Keratinocyte (primary cell): ENCODE measurements around the gene NKAPD1. TPM values are rescaled to one million over a fixed set of nuclear protein-coding genes. Genes with fewer than 3 reads are reported as not detected.

ENCODE experiments used
- DNase-seq: peaks from one replicate; pipeline ENCODE4 v3.0.0-alpha.2; 2011; ENCODE audit warnings: low read depth, missing footprints, low spot score
- FAIRE-seq: peaks from 2 replicates; lab custom pipeline; 2011; peaks lifted over from hg19 to GRCh38; lab: Jason Lieb, UNC
- H2AFZ ChIP-seq: 2 replicates; pipeline ENCODE4 v1.6.0; 2012; ENCODE audit warnings: low read length, control low read depth, inconsistent platforms; ENCODE audit not compliant: control insufficient read depth
- H3K27ac ChIP-seq: 2 replicates; pipeline ENCODE4 v1.5.1; 2011; ENCODE audit warnings: low read length; ENCODE audit not compliant: control insufficient read depth, insufficient read depth
- H3K27me3 ChIP-seq: 3 replicates; pipeline ENCODE4 v1.6.0; 2011; ENCODE audit warnings: low read length; ENCODE audit not compliant: control insufficient read depth, insufficient read depth; ENCODE audit errors: extremely low read depth
- H3K36me3 ChIP-seq, 2 experiments: 2 replicates in 1 of 2; 3 replicates in 1 of 2; pipeline ENCODE4 v1.5.1; 2011; ENCODE audit warnings: low read length in 2 of 2, mild to moderate bottlenecking in 1 of 2; ENCODE audit not compliant: control insufficient read depth in 2 of 2, insufficient read depth in 2 of 2; ENCODE audit errors: extremely low read depth in 1 of 2
- H3K4me1 ChIP-seq: 3 replicates; pipeline ENCODE4 v1.5.1; 2011; ENCODE audit warnings: low read length; ENCODE audit not compliant: control insufficient read depth, insufficient read depth; ENCODE audit errors: extremely low read depth
- H3K4me2 ChIP-seq: 3 replicates; pipeline ENCODE4 v1.6.0; 2011; ENCODE audit warnings: low read depth, low read length; ENCODE audit not compliant: control insufficient read depth, insufficient read depth; ENCODE audit errors: extremely low read depth
- H3K4me3 ChIP-seq, 3 experiments: fragments of 200-600 bp in 1 of 3; sonication (generic) in 1 of 3; 2 replicates in 2 of 3; 3 replicates in 1 of 3; pipeline ENCODE4 v1.5.1; 2011 to 2016; ENCODE audit warnings: low read length in 3 of 3, mild to moderate bottlenecking in 3 of 3, control low read depth in 2 of 3, inconsistent platforms in 1 of 3, low read depth in 1 of 3, mixed read lengths in 1 of 3, mixed run types in 1 of 3, moderate library complexity in 1 of 3; ENCODE audit not compliant: control insufficient read depth in 2 of 3, insufficient read depth in 2 of 3; ENCODE audit errors: extremely low read depth in 1 of 3
- H3K79me2 ChIP-seq: 2 replicates; pipeline ENCODE4 v1.6.0; 2012; ENCODE audit warnings: low read length; ENCODE audit not compliant: control insufficient read depth, insufficient read depth
- H3K9ac ChIP-seq: 3 replicates; pipeline ENCODE4 v1.6.0; 2011; ENCODE audit warnings: low read length; ENCODE audit not compliant: control insufficient read depth, insufficient read depth; ENCODE audit errors: extremely low read depth
- H3K9me1 ChIP-seq: 3 replicates; pipeline ENCODE4 v1.6.0; 2011; ENCODE audit warnings: low read length; ENCODE audit not compliant: control insufficient read depth, insufficient read depth; ENCODE audit errors: extremely low read depth
- H3K9me3 ChIP-seq: 2 replicates; pipeline ENCODE4 v1.5.1; 2012; ENCODE audit warnings: low read depth, low read length; ENCODE audit not compliant: control insufficient read depth
- H4K20me1 ChIP-seq: 3 replicates; pipeline ENCODE4 v1.6.0; 2011; ENCODE audit warnings: low read length; ENCODE audit not compliant: control insufficient read depth, insufficient read depth; ENCODE audit errors: extremely low read depth
- EZH2 ChIP-seq: IDR thresholded peaks from one replicate; pipeline ENCODE4 v1.6.1; 2012; ENCODE audit warnings: inconsistent platforms, mild to moderate bottlenecking, low read length, moderate library complexity
- dilution Hi-C: fragments of 300-500 bp; cut with MboI; formaldehyde crosslinking; loops from one replicate; pipeline ENCODE4 v1.7.0; 2020; ENCODE audit warnings: low sequenced_read_pairs; ENCODE audit not compliant: extremely low pct_ligation_motif_present
- polyA plus RNA-seq, 5 experiments: library from polyadenylated mRNA; depleted of rRNA in 3 of 5; stranded (reverse) in 3 of 5; stranded (forward) in 1 of 5; unstranded in 1 of 5; fragments of >200 nt; gene quantifications; 1 replicate in 1 of 5; 2 replicates in 3 of 5; 3 replicates in 1 of 5; pipeline versions ENCODE4 v1.2.1 to v1.2.3, GENCODE V29; 2011 to 2012; ENCODE audit warnings: missing spikeins in 2 of 5, low read depth in 1 of 5, low replicate concordance in 1 of 5
- TF ChIP-seq, protein P1 (sequence below), 3 experiments: IDR thresholded peaks in 1 of 3; conservative IDR thresholded peaks in 1 of 3; optimal IDR thresholded peaks in 1 of 3; 2 replicates in 2 of 3; 3 replicates in 1 of 3; pipeline versions ENCODE3 to v1.5.1; 2011; ENCODE audit warnings: low read length in 3 of 3, mild to moderate bottlenecking in 3 of 3, moderate library complexity in 2 of 3, control low read depth in 1 of 3, inconsistent platforms in 1 of 3; ENCODE audit not compliant: insufficient read depth in 2 of 3; ENCODE audit errors: extremely low read depth in 1 of 3

The NKAPD1 gene
- polyA plus RNA-seq, 1 donor (not counting 4 experiments of a cell fraction or from before 2014, with no cell fraction given): 18.9 TPM

DNA sequence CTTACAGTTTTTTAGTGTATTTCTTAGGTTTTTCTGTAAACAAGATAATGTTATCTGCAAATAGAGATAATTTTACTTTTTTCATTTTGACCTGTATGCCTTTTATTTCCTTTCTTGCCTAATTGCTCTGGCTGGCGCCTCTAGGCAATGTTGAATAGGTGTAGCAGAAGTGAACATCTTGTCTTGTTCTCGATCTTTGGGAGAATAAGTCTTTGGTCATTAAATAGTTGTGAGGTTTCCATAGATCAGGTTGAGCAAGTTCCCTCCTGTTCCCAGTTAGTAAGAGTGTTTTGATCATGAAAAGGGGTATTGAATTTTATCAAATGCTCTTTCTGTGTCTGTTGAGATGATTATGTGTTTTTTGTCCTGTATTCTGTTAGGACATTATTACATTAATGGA lies 24.3 kb upstream of the NKAPD1 start:
- Histone ChIP-seq H3K79me2 (no peaks in the 10 kb centered on the region), H3K27ac (no peak overlapping the region), H4K20me1 (no peaks in the 10 kb centered on the region), H2AFZ (no peak overlapping the region), H3K4me1 (peaks cover 13% of the 10 kb centered on the region), H3K9me3 (no peaks in the 10 kb centered on the region), H3K27me3 (no peaks in the 10 kb centered on the region), H3K4me2 (no peak overlapping the region), H3K9me1 (no peaks in the 10 kb centered on the region), H3K36me3 (peaks cover 13 to 19% of the 10 kb centered on the region in 2 experiments), H3K9ac (no peak overlapping the region), H3K4me3 (no peak overlapping the region)
- dilution Hi-C loops: no loop called here
- no peak for TF ChIP-seq EZH2
- TF ChIP-seq, protein P1, sequence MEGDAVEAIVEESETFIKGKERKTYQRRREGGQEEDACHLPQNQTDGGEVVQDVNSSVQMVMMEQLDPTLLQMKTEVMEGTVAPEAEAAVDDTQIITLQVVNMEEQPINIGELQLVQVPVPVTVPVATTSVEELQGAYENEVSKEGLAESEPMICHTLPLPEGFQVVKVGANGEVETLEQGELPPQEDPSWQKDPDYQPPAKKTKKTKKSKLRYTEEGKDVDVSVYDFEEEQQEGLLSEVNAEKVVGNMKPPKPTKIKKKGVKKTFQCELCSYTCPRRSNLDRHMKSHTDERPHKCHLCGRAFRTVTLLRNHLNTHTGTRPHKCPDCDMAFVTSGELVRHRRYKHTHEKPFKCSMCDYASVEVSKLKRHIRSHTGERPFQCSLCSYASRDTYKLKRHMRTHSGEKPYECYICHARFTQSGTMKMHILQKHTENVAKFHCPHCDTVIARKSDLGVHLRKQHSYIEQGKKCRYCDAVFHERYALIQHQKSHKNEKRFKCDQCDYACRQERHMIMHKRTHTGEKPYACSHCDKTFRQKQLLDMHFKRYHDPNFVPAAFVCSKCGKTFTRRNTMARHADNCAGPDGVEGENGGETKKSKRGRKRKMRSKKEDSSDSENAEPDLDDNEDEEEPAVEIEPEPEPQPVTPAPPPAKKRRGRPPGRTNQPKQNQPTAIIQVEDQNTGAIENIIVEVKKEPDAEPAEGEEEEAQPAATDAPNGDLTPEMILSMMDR (optimal IDR thresholded peaks at IDR 0.05 in 1 of 3, IDR thresholded peaks at IDR 0.05 in 1 of 3, conservative IDR thresholded peaks at IDR 0.05 in 1 of 3; ENCODE audit: extremely low read depth in 1 of 3, insufficient read depth in 2 of 3, low read length in 3 of 3): no peak
- FAIRE-seq (peak; percentile 63), DNase-seq (no peak)

DNA sequence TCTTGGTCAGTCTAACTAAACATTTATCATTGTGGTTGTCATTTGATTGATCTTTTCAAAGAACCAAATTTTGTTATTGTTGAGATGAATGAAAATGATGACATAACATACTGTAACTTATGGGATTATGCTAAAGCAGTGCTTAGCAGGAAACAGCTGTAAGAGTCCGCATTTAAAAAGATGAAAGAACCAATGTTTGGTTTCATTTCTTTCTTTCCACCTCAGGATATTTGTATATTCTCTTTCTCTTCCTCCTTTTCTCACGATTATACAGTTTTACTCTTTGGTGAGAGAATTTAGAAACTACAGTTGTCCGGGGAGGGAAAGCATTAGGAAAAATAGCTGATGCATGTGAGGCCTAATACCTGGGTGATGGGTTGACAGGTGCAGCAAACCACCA lies 23.4 kb upstream of the NKAPD1 start:
- Histone ChIP-seq H3K4me3 (no peak overlapping the region), H3K27ac (no peak overlapping the region), H3K9me1 (no peaks in the 10 kb centered on the region), H3K4me1 (peaks cover 13% of the 10 kb centered on the region), H3K79me2 (no peaks in the 10 kb centered on the region), H2AFZ (no peak overlapping the region), H3K4me2 (no peak overlapping the region), H3K9me3 (no peaks in the 10 kb centered on the region), H4K20me1 (no peaks in the 10 kb centered on the region), H3K27me3 (no peaks in the 10 kb centered on the region), H3K36me3 (peaks cover 10 to 19% of the 10 kb centered on the region in 2 experiments), H3K9ac (no peak overlapping the region)
- peak; percentile 5 for FAIRE-seq
- DNase-seq: no peak
- no peak for TF ChIP-seq EZH2
- dilution Hi-C loops: no loop called here

DNA sequence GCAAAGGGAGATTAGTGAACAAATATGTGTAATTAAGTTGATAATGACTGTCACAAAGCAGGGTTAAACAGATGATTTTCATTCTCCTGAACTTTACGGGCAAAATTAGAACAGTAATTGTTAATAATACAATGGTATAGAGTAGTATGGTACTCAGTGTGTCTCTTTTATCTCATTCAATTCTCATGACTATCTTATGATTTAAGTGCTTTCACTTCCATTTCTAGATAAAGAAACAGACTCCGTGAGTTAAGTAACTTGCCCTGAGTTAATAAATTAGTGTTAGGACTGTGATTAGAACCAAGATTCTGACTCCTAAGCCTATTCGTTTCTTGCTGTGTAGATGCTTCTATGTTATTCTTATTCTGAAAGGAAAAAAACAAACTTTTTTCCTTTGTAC lies 22.3 kb upstream of the NKAPD1 start:
- Histone ChIP-seq H4K20me1 (no peaks in the 10 kb centered on the region), H3K4me2 (no peak overlapping the region), H3K36me3 (peaks cover 10 to 19% of the 10 kb centered on the region in 2 experiments), H3K4me1 (peaks cover 13% of the 10 kb centered on the region), H3K79me2 (no peaks in the 10 kb centered on the region), H3K9me1 (no peaks in the 10 kb centered on the region), H3K9ac (no peak overlapping the region), H3K4me3 (no peak overlapping the region), H3K9me3 (no peaks in the 10 kb centered on the region), H3K27ac (no peak overlapping the region), H2AFZ (no peak overlapping the region), H3K27me3 (no peaks in the 10 kb centered on the region)
- no peak for TF ChIP-seq EZH2
- TF ChIP-seq, protein P1 (optimal IDR thresholded peaks at IDR 0.05 in 1 of 3, IDR thresholded peaks at IDR 0.05 in 1 of 3, conservative IDR thresholded peaks at IDR 0.05 in 1 of 3; ENCODE audit: extremely low read depth in 1 of 3, insufficient read depth in 2 of 3, low read length in 3 of 3): no peak
- dilution Hi-C loops: no loop called here
- DNase-seq (no peak), FAIRE-seq (no peak)
